Measurements from ENCODE around the gene USO1.
"Not testable (repeated sequence)": the region's sequence is repeated elsewhere in the genome, so short reads cannot be mapped to it uniquely, and the experiment has no call there.

The USO1 gene

DNA sequence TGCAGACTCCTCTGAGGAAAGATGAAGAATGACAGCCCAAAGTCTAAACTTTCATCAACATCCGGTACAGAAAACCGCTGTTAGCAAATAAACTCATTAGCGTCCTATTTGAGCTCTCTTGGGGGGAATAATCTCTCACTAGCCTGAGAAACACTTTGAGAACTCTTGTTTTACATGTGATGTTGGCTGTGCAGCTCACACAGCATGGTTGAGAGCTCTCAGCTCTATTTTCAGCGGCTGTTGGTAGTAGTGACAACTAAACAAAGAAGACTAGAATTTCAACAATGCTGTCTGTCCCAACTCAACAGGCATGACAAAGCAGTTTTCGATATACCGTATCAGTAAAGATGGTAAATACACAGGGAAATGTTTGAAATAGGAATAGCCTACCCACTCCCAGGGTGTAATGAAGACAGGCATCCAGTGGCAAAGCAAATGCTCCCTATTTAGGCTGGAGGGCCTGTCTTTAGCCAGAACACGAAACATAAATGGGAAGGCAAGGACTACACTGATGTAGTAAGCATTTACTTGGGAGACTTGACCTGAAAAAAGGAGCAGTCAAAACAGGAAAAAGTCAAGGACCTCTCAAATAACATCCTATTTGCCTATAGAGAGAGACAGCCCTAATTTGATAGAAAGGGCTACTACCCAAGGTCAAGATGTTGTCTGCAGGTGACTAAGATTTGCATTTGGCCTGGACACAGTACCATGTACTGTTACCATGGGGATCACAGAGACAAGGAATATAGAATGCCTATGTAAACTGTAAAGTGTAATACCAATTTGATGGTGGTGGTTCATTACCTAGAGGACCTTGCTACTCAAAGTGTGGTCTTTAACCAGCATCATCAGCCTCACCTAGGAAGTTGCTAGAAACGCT, 117.5 kb downstream of the USO1 start:
- DNase-seq (ENCODE audit: low read depth): no peak
- H3K4me3 ChIP-seq (ENCODE audit: low read length): no peak overlapping the region
- TF ChIP-seq, protein P1, sequence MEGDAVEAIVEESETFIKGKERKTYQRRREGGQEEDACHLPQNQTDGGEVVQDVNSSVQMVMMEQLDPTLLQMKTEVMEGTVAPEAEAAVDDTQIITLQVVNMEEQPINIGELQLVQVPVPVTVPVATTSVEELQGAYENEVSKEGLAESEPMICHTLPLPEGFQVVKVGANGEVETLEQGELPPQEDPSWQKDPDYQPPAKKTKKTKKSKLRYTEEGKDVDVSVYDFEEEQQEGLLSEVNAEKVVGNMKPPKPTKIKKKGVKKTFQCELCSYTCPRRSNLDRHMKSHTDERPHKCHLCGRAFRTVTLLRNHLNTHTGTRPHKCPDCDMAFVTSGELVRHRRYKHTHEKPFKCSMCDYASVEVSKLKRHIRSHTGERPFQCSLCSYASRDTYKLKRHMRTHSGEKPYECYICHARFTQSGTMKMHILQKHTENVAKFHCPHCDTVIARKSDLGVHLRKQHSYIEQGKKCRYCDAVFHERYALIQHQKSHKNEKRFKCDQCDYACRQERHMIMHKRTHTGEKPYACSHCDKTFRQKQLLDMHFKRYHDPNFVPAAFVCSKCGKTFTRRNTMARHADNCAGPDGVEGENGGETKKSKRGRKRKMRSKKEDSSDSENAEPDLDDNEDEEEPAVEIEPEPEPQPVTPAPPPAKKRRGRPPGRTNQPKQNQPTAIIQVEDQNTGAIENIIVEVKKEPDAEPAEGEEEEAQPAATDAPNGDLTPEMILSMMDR (conservative IDR thresholded peaks at IDR 0.05; ENCODE audit: low read length): no peak

DNA sequence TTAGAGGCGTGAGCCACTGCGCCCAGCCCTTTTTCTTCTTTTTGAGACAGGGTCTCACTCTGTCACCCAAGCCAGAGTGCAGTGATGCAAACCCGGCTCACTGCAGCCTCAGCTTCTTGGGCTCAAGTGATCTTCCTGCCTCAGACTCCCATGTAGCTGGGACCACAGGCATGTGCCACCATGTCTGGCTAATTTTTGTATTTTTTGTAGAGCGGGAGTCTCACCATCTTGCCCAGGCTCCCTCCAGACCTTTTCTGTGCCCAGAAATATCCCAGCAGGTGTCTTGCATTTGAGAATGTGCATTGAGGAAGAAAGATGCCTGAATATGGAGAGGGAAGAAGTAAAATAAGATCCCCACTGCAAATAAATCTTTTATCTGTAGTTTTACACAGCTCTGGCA, 119.2 kb downstream of the USO1 start:
- H3K4me3 ChIP-seq (ENCODE audit: low read length): no peak overlapping the region
- TF ChIP-seq, protein P1 (conservative IDR thresholded peaks at IDR 0.05; ENCODE audit: low read length): no peak
- no peak for DNase-seq (ENCODE audit: low read depth)

DNA sequence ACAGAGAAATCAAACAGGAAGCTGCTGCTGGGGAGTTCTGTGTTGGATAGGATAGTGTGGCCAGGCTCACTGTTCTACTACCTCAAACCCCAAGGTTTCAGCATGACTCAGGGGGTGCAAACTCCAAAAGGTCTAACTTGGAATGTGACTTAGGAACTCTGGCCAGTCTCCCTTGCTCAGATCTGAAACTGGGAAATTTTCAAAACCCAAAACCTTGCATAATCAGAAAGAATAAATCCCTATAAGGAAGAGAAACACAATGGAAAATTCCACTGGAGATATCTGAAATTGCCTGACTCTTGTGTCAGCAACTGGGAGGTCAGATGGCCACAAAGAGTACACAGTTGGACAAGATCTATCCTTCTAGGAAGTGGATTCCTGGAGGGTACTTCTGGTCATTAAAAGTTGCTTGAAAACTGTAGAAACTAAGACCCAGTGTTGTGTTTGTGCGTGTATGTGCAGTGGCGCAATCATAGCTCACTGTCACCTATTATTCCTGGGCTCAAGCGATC, 119.8 kb downstream of the USO1 start:
- TF ChIP-seq, protein P1 (conservative IDR thresholded peaks at IDR 0.05; ENCODE audit: low read length): no peak
- no peak overlapping the region for H3K4me3 ChIP-seq (ENCODE audit: low read length)
- peak; percentile 96 for DNase-seq (ENCODE audit: low read depth)

DNA sequence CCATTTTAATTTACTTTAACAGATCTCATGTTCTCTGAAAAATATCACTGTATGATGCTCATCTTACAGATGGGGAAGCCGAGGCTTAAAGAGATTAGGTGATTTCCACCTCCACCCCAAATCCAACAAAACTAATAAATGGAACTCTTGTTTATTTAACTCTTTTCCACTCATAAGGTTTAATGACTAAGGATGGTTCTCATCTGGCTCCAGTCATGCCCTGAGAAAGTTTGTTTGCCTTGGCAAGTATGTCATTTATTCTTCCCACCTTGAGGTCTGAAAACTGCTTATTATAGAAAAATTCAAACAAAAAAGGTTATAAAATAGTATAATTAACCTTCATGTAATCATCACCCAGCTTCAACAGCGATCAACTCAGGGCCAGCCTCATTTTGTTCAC, 121.6 kb downstream of the USO1 start:
- no peak overlapping the region for H3K4me3 ChIP-seq (ENCODE audit: low read length)
- no peak for DNase-seq (ENCODE audit: low read depth)
- TF ChIP-seq, protein P1 (conservative IDR thresholded peaks at IDR 0.05; ENCODE audit: low read length): no peak

DNA sequence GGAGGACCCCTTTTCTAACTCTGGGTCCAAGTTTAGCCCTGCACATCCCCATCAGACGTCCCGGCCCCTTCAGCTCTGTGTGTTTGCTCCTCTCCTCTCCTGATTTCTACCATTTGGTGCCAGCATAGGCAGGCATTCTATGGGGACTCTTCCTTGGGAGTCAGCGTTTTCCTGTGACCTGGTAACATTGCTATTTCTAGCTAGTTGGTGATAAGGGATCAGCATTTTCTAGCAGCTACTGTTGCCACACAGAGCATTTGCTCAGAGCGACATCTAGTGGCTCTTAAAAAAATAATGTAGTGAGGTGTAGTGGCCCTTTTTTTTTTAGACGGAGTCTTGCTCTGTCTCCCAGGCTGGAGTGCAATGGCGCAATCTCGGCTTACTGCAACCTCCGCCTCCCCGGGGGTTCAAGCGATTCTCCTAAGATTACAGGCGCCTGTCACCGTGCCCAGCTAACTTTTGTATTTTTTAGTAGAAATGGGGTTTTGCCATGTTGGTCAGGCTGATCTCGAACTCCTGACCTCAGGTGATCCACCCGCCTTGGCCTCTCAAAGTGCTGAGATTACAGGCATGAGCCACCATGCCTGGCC, 123.9 kb downstream of the USO1 start:
- peak; percentile 92 for DNase-seq (ENCODE audit: low read depth)

DNA sequence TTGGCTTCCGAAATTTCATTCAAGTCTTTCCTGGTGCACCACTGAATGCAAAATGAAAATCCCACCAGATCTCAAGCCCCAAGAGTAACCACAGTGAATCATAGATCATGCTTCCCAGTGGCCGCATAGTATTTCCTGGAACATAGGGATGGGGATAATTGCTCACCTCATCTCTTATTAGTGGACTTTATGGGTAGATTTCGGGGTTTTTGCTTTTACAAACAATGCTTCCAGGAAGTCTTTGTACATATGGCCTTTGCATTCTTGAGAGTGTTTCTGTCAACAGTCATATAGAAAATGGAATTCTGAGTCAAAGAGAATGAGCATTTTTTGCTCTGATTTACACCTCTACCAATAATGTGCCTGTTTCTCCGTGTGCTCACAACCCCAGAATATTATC, 124.5 kb downstream of the USO1 start:
- peak; percentile 57 for DNase-seq (ENCODE audit: low read depth)
- TF ChIP-seq, protein P1 (conservative IDR thresholded peaks at IDR 0.05; ENCODE audit: low read length): no peak
- no peak overlapping the region for H3K4me3 ChIP-seq (ENCODE audit: low read length)

More for the DNA sequence above, 123.9 kb downstream of the USO1 start:
- TF ChIP-seq, protein P1 (conservative IDR thresholded peaks at IDR 0.05; ENCODE audit: low read length): peak; percentile 70
- H3K4me3 ChIP-seq (ENCODE audit: low read length): not testable (repeated sequence)

All from AG10803 (cell line).